Subcutaneous abdominal adipose tissue (tissue), 5 donors: Measurements from ENCODE around the gene PLEKHG5.

Experiments used
- H3K27ac ChIP-seq: one replicate; pipeline ENCODE4 v1.7.0; 2013; ENCODE audit warnings: low read depth, mild to moderate bottlenecking, inconsistent platforms, low read length, moderate library complexity
- H3K27me3 ChIP-seq, 5 donors: one replicate each; pipeline ENCODE4 v1.7.0; 2013; ENCODE audit warnings: low read length in 5 of 5, inconsistent platforms in 1 of 5; ENCODE audit not compliant: control insufficient read depth in 5 of 5, insufficient read depth in 4 of 5
- H3K36me3 ChIP-seq, 5 donors: one replicate each; pipeline ENCODE4 v1.7.0; 2013; ENCODE audit warnings: low read length in 5 of 5; ENCODE audit not compliant: control insufficient read depth in 5 of 5, insufficient read depth in 5 of 5
- H3K4me1 ChIP-seq, 5 donors: one replicate each; pipeline ENCODE4 v1.7.0; 2013; ENCODE audit warnings: low read length in 5 of 5, mild to moderate bottlenecking in 3 of 5, moderate library complexity in 1 of 5; ENCODE audit not compliant: control insufficient read depth in 5 of 5, insufficient read depth in 5 of 5
- H3K4me3 ChIP-seq, 5 donors: one replicate each; pipeline ENCODE4 v1.7.0; 2013; ENCODE audit warnings: low read length in 5 of 5, low read depth in 1 of 5
- H3K9ac ChIP-seq, 5 donors: one replicate each; pipeline ENCODE4 v1.7.0; 2013; ENCODE audit warnings: low read length in 5 of 5, mild to moderate bottlenecking in 4 of 5, moderate library complexity in 3 of 5
- H3K9me3 ChIP-seq, 5 donors: one replicate each; pipeline ENCODE4 v1.7.0; 2013; ENCODE audit warnings: low read length in 5 of 5; ENCODE audit not compliant: control insufficient read depth in 5 of 5
- donor health status: healthy.
- donor health status: healthy.
- donor health status: healthy.
- donor health status: healthy.
- donor health status: healthy.

PLEKHG5 gene

GRCh38 chr1:6506210-6507036 lies 15.0 kb upstream of the PLEKHG5 start:
- no peaks in the 10 kb centered on the region for H3K9me3 ChIP-seq
- peak overlapping the region in 1 of 5 donors; percentile 61 for H3K9ac ChIP-seq
- peaks cover 8 to 90% (median 60%) of the 10 kb centered on the region in 5 donors for H3K4me1 ChIP-seq
- H3K27me3 ChIP-seq = no peaks in the 10 kb centered on the region
- H3K27ac ChIP-seq = no peak overlapping the region
- no peaks in the 10 kb centered on the region for H3K36me3 ChIP-seq
- no peak overlapping the region for H3K4me3 ChIP-seq

DNA sequence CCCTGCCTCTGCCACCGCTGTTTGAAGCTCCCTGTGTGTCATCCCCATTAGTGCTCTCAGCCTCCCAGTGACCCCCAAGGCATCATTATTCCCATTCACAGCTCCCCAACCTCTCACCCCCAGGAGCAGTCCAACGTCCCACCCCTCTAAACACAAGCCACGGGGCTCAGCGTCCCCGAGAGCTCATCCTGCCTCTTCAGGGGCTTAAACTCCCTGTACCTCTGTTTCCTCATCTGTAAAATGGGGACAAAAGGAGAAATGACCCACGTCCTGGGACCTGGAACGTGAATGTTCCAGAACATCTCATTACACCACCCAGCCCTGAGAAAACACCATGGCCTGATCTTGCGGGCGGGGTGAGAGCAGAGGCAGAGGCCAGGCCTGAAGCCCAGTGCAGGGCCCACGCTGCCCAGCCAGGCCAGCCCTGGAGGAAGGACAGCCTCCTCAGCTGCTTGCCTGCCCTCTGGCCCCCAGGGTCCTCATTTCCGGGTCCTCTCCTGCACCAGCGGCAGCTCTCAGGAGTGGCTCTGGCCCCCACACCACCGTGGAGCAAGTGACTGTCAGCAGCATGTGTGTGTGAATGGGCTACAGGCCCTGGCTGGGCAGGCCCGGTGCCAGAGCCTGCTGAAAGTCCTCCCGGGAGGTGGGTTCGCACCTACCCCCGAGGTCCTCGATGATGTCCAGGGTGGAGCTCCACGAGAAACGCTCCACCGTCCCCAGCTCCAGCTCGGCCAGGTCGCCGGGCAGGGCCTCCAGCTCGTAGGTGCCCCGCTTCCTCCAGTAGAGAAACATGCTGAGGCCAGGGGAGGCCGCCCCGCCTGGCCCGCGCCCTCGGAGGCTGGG lies 14.1 kb upstream of the PLEKHG5 start:
- Histone ChIP-seq H3K36me3 (no peaks in the 10 kb centered on the region), H3K4me1 (peaks cover 11 to 91% (median 63%) of the 10 kb centered on the region in 5 donors), H3K4me3 (no peak overlapping the region), H3K27me3 (no peaks in the 10 kb centered on the region), H3K9me3 (no peaks in the 10 kb centered on the region), H3K27ac (no peak overlapping the region), H3K9ac (no peak overlapping the region)

GRCh38 chr1:6504887-6505286 lies 13.4 kb upstream of the PLEKHG5 start:
- no peaks in the 10 kb centered on the region for H3K36me3 ChIP-seq
- no peak overlapping the region for H3K4me3 ChIP-seq
- no peaks in the 10 kb centered on the region for H3K27me3 ChIP-seq
- no peak overlapping the region for H3K9ac ChIP-seq
- no peak overlapping the region for H3K27ac ChIP-seq
- H3K4me1 ChIP-seq = peaks cover 11 to 91% (median 63%) of the 10 kb centered on the region in 5 donors
- H3K9me3 ChIP-seq = no peaks in the 10 kb centered on the region

DNA sequence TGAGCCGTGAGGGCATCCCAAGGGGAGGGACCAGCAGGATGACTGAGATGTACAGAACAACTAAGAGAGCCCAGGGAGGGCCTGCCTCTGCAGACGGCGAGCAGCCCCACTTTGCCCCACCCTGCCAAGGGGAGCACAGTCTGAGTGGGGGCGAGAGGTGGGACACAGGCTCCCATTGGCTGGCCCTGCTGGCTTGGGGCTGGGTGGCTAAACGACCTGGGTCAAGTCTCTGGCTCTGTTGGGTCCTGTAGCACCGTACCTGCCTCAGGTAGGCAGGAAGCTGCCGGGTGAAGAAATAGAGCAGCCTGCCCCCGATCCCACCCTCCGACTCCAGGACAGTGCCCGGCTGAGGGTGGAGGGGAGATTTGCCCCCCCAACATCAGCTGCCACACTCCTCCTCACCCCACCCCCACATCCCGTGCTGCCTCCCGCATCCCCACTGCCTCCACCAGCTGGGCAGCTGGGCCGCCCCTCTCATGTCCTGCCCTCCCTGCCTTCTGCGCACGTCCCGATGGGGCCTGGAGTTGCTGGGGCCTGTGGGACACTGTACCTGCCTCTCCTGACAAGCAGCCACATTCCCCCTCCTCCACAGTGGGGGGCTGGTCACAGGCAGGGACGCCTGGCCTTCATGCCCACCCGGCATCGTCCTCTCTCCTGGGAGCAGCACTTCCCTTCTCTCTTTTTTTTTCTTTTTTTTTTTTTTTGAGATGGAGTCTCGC lies 12.6 kb upstream of the PLEKHG5 start:
- no peaks in the 10 kb centered on the region for H3K36me3 ChIP-seq
- no peak overlapping the region for H3K27ac ChIP-seq
- peaks cover 14 to 91% (median 64%) of the 10 kb centered on the region in 5 donors for H3K4me1 ChIP-seq
- no peaks in the 10 kb centered on the region for H3K27me3 ChIP-seq
- no peak overlapping the region for H3K4me3 ChIP-seq
- H3K9me3 ChIP-seq = no peaks in the 10 kb centered on the region
- no peak overlapping the region for H3K9ac ChIP-seq

- H3K36me3 ChIP-seq = no peaks in the 10 kb centered on the region
- peak overlapping the region in 2 of 5 donors; percentile 9 to 38 for H3K4me3 ChIP-seq
- H3K9ac ChIP-seq = no peak overlapping the region
- H3K4me1 ChIP-seq = peaks cover 17 to 90% (median 64%) of the 10 kb centered on the region in 5 donors
- H3K27me3 ChIP-seq = peaks cover 0 to 3% (median 0%) of the 10 kb centered on the region in 5 donors
- peak overlapping the region; percentile 30 for H3K27ac ChIP-seq
- H3K9me3 ChIP-seq = no peaks in the 10 kb centered on the region
Observed at GRCh38 chr1:6502000-6502891, 10.8 kb upstream of the PLEKHG5 start.

GRCh38 chr1:6501279-6501813 lies 9.9 kb upstream of the PLEKHG5 start:
- Histone ChIP-seq H3K4me1 (peaks cover 17 to 88% (median 62%) of the 10 kb centered on the region in 5 donors), H3K36me3 (no peaks in the 10 kb centered on the region), H3K27ac (peak overlapping the region; percentile 58), H3K4me3 (peak overlapping the region in 1 of 5 donors; percentile 5), H3K9ac (peak overlapping the region in 1 of 5 donors; percentile 18), H3K9me3 (no peaks in the 10 kb centered on the region), H3K27me3 (peaks cover 0 to 3% (median 0%) of the 10 kb centered on the region in 5 donors)

GRCh38 chr1:6500544-6501278 lies 9.2 kb upstream of the PLEKHG5 start:
- peaks cover 0 to 3% (median 0%) of the 10 kb centered on the region in 5 donors for H3K27me3 ChIP-seq
- no peaks in the 10 kb centered on the region for H3K9me3 ChIP-seq
- peak overlapping the region in 1 of 5 donors; percentile 22 for H3K4me3 ChIP-seq
- peaks cover 17 to 89% (median 68%) of the 10 kb centered on the region in 5 donors for H3K4me1 ChIP-seq
- no peaks in the 10 kb centered on the region for H3K36me3 ChIP-seq
- H3K27ac ChIP-seq = peak overlapping the region; percentile 58
- H3K9ac ChIP-seq = peak overlapping the region in 1 of 5 donors; percentile 18

- Histone ChIP-seq H3K36me3 (no peaks in the 10 kb centered on the region), H3K4me3 (no peak overlapping the region), H3K4me1 (peaks cover 17 to 87% (median 73%) of the 10 kb centered on the region in 5 donors), H3K9me3 (no peaks in the 10 kb centered on the region), H3K9ac (peak overlapping the region in 1 of 5 donors; percentile 70), H3K27ac (peak overlapping the region; percentile 46), H3K27me3 (peaks cover 0 to 3% (median 0%) of the 10 kb centered on the region in 5 donors)
Observed at GRCh38 chr1:6499296-6499695, 7.8 kb upstream of the PLEKHG5 start.
